Kidney tubule cell (primary cell): ENCODE results near the gene TPK1.
"Not testable (repeated sequence)": the region's sequence is repeated elsewhere in the genome, so short reads cannot be mapped to it uniquely, and the experiment has no call there.

Experiments
- DNase-seq: peaks from one replicate; pipeline ENCODE4 v3.0.0-alpha.2; 2018; ENCODE audit warnings: low spot score

The TPK1 gene

DNA sequence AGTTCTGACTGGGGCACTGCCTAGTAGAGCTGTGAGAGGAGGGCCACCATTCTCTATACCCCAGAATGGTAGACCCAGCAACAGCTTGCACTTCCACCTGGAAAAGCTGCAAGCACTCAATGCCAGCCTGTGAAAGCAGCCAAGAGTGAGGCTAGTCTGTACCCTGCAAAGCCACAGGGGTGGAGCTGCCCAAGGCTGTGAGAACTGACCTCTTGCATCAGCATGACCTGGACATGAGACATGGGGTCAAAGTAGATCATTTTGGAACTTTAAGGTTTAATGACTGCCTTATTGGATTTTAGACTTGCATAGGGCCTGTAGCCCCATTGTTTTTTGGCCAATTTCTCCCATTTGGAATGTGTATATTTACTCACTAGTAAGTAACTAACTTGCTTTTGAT is 206.3 kb downstream of the TPK1 start:
- DNase-seq = no peak

DNA sequence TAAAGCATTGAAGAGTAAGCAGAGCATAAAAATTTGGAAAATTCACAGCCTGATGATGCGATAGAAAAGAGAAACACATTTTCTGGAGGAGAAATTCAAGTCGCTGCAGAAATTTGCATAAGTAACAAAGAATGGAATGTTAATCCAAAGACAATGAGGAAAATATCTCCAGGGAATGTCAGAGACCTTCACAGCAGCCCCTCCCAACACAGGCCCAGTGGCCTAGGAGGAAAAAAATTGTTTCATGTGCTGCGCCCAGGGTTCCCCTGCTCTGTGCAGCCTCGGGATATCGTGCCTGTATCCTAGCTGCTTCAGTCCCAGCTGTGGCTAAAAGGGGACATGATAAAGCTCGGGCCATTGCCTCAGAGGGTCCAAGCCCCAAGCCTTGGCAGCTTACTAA is 206.8 kb downstream of the TPK1 start:
- DNase-seq = no peak

DNA sequence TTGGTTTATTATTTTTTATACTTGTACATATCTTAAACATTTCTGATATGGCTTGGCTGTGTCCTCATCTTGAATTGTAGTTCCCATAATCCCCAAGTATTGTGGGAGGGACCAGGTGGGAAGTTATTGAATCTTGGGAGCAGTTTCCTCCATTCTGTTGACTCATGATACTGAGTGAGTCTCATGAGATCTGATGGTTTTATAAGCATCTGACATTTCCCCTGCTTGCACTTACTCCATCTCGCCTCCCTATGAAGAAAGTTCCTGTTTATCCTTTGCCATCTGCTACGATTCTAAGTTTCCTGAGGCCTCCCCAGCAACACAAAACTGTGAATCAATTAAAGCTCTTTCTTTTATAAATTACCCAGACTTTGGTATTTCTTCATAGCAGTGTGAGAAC is 207.7 kb downstream of the TPK1 start:
- DNase-seq = no peak

DNA sequence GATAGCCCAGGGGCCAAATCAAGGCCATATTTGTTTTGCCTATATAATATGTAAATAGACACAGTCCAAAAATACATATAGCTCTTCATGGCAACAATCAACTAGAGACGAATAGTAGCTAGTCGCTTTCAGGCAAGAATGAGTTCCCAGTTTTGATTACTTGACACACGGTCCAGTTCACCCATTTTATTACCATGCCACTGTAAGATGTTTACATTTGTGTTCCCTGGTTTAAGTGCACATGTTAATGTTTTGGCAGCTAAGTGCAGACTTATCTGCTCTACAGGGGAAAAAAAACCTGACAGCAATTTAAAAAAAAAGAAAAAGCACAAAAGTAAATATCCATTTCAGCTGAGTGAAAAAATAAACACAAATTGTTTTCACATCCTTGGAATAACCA is 213.1 kb downstream of the TPK1 start:
- DNase-seq = no peak

DNA sequence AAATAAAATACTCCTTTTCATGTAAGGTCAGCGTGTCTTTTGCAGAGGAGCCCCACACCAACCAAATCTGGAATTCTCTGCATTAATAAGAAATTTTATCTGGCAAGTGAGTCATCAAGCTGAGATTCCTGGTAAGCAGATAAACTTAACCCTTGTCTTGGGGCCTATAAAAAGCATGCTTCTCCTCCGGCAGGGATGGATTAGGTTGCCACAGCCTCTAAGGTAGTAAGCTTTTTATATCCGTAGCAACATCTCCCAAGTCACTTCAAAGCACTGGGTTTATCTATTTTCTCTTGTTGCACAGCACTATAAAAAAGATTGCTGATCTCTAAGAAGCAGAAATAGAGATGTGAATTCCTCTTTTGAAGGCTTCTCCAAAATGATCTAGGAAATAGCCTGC is 229.6 kb downstream of the TPK1 start:
- no peak for DNase-seq

DNA sequence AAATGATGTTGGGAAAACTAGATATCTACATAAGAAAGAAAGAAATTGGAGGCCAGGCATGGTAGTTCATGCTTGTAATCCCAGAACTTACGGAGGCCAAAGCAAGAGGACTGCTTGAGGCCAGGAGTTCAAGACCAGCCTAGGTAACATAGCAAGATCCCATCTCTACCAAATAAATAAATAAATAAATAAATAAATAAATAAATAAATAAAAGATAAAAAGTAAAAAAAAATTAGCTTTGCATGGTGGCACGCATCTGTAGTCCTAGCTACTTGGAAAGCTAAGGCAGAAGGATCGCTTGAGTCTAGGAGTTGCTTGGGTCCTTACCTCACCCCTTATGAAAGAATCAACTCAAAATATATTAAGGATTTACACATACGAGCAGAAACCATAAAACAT is 238.9 kb downstream of the TPK1 start:
- no peak for DNase-seq

DNA sequence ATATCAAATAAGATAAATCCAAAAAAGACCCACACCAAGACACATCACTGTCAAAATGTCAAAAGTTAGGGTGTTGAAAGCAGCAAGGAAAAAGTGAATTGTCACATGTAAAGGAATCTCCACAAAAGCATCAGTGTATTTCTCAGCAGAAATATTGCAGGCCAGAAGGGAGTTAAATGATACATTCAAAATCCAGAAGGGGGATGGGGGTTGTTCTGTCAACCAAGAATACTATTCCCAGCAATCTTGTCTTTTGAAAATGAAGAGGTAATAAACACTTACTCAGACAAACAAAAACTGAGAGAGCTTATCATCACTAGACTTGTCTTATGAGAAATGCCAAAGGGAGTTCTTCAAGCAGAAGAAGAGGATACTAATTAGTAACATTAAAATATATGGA is 241.3 kb downstream of the TPK1 start:
- no peak for DNase-seq

DNA sequence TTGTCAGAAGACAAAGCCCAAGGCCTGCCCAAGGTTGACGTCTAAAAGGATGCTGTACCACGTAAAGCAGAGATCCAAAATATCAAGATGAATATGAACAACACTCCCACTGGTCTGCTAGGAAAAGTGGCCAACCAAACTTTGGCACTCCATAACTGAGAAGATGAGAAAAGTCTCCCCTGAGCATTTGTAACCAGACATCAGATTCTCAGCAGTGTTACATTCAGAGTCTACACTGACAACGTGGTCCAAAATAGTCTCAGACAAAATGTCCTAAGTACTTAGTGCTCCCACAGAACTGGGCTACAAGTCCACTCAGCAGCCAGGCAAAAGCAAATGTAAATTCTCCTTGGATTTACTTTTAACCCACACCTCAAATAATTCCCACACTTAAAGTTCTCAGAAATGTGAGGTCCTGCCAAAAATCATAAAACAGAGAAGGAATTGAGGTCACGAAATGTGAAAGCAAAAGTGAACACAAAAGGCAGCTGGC is 247.2 kb downstream of the TPK1 start:
- DNase-seq = no peak

DNA sequence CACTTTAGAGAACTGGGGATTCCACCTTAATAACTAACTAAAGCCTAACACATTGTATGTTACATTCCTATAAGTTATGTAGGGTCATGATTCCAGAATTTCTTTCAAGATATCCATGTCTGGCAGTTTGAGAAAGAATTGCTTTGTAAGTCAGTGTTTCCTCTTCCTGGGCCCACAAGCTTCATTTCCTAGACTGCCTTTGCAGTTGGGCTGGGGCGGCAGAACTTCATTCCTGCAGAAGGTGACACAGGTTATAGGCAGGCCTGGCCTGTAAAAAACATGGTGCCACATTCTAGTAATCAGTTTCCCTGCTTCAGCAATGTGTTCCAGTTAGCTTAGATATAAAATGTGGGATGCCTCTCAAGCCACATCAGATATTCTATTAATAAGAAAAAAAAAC is 248.2 kb downstream of the TPK1 start:
- no peak for DNase-seq

DNA sequence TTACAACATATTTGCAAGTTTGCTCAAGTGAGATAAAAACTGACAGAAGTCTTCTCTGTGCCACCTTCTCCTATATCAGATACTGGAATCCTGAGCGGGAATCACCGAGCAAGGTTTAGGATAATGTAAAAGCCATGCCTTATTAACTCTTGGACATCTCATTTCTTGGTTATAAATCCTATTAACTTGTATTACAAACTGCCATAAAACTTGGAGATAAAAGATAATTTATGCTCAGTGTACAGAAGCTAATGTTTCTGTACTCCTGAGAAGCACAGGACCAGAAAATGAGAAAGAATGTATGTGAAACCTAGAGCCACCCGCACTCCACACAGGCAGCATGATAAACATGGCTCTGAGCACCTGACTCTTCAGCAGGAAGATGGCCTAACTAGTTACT is 251.1 kb downstream of the TPK1 start:
- no peak for DNase-seq

DNA sequence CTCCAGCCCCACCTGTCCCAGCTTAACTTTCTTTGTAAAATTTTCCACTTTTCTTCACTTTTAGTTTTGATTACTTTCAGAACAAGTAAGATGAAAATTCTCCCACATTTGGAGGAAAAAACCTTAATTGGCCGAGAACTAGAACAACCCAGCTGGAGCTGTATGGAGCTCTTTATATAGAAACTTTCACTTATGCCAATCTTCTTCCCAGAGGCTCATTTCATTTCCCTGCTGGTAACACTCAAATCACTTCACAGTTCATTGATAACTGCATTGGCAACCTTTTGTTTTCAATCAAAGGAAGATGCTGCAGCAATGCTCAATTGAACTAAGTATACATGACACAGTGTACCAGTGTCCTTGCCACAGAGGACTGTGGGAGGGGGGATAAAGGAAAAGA is 256.2 kb downstream of the TPK1 start:
- DNase-seq = no peak

DNA sequence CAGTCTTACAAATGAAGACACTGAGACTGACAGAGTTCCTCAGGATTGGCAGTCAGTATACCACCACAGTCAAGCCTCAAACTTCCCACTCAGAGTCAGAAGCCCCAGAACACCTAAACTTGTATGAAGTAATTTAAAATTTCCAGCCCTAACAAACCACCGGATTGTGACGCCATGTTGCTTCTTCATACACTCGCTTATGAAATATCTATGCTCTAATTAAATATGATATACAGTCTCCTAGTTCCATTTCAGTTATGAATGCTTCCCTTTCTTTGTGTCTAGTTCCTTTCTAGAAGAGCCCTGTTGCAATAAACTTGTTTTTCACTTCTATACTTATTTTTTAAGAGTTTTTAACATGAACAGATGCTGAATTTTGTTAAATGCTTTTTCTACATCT is 260.4 kb downstream of the TPK1 start:
- no peak for DNase-seq

DNA sequence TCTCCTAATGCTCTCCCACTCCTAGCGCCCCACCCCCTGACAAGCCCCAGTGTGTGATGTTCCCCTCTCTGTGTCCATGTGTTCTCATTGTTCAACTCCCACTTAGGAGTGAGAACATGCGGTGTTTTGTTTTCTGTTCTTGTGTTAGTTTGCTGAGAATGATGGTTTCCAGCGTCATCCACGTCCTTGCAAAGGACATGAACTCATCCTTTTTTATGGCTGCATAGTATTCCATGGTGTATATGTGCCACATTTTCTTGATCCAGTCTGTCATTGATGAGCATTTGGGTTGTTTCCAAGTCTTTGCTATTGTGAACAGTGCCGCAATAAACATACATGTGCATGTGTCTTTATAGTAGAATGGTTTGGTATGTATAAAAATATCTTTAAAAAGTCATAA is 261.1 kb downstream of the TPK1 start:
- DNase-seq = not testable (repeated sequence)

DNA sequence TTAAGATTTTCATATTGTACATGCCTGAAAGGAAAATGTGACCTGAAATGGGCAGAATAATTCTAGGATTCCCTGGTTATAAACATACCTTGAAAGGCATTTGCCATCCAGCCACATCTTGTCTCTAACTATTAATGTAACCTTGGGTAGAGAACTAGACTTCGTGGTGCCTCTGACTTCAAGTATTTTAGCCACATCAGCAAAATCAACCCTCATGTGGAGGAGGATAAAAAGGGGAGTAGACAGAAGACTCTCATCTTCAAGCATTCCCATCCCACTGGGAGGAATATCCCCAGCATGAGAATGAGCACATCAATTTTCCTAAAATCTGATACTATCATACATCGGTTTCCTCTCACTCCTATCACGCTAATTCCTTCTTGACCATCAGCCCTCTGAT is 267.6 kb downstream of the TPK1 start:
- no peak for DNase-seq

DNA sequence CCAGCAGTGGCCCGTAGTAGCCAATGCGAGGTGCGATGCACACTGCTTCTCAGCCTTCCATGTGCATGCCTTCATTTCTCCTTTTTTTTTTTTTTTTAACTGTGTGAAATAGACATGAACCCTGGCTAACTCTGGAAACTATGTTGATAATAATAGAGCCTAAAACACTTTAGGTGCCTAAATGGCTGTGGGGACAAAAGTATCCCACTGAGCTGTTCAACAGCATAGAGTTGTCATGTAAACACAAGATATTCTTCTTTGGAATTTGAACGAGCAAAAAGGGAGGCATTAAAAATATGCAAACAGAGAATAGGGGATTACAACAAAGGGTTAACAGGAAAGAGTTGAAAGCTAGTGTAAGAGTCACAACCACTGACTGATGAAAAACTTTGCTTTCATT is 270.3 kb downstream of the TPK1 start:
- DNase-seq = no peak

DNA sequence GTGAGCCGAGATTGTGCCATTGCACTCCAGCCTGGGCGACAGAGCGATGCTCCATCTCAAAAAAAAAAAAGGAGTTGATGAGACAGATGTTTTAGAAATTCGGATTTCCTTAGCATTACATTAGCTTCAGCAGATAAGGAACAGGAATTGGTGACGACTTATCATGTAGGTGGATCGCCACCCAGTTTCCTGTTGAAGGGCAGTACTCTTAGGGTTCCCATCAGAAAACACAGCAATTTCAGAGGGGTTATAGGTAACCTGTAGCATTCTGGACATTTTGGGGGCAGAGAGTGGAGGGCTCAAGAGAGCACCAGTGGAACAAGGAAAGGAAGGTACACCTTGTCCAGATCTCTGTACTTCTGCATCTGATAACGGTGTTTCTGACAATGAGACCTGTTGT is 286.0 kb downstream of the TPK1 start:
- DNase-seq = no peak

DNA sequence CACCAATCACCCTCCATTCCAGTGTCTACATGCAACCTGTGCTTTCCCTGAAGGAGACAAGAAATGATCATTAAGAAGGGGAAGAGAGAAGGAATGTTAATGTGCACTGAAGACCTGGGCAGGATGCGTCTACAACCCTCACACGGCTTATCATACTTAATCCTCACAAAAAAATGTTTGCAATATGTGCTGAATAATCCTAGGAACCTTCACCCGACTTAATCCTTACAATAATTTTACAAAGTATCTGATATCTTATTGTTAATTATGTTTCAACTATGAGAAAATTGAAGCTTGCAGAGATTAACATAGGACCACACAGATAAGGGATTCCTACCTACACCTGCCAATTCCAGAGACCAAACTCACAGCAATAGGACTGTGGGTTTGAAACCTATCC is 287.3 kb downstream of the TPK1 start:
- no peak for DNase-seq

DNA sequence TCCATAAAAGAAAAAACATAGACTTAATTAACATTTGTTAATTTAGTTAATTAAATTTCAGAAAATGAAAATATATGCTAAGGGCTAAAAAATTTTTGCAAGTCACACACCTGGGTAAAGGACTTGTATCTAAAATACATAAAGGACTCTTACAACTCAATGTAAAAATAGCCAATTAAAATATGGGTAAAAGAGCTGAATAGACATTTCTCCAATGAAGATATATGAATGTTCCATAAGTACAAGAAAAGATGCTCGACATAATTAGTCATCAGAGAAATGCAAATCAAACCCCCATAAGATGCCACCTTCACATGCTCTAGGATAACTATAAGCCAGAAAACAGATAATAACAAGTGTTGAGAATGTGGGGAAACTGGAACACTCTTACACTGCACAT is 288.0 kb downstream of the TPK1 start:
- no peak for DNase-seq

DNA sequence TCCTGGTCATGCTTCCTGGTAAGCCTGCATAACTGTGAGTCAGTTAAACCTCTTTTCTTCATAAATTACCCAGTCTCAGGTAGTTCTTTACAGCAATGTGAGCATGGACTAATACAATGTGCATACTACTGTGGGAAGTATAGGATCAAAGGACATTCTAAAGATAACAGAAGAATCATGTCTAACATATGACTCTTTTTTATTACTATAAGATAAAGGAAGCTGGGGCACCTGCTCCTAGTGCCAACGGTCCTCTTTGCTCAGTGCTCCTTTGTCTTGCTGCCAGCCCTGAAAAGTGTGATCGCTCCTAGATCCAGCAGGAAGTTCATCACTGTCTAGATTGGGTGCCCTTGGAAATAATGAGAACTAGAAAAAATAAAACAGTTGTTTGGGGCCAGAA is 289.1 kb downstream of the TPK1 start:
- no peak for DNase-seq

DNA sequence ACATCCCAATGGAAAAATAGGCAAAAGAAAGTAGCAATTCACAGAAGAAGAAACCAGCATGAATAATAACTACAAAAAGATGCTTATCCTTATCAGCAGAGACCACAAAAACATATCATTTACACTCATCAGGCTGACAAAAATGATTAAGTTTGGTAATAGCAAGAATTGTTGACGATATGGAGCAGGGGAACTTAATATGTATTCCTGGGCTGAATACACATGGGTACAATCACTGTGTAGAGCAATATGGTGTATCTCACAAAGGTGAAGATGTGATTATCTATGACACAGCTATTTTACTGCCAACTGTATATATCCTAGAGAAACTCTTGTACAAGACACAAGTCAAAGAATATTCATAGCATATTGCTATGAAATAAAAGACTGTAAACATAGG is 290.5 kb downstream of the TPK1 start:
- DNase-seq = no peak

DNA sequence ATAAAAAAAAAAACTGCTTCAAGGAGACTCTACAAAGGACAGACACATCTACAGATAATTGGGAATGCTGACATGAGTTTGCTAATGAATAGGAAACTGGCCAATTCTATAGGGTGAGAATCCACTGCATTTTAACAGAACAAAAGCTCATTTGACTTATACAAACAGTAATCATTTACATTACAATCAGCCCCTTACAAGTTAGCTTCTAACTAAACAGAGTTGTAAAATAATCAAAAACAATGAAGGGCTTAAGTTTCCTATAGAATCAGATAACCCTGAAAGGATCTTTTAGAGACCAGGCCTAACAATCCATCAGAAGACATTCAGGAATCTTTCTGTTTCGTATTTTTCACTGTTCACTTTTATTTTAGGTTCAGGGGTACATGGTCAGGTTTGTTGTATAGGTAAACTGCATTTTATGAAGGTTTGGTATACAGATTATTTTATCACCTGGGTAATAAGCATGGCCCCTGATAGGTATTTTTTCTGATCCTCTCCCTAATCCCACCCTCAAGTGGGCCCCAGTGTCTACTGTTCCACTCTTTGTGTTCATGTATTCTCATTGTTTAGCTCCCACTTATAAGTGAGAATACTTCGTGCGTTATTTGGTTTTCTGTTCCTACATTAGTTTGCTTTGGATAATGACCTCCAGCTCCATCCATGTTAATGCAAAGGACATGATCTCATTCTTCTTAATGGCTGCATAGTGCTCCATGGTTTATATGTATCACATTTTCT is 301.0 kb downstream of the TPK1 start:
- DNase-seq = no peak

DNA sequence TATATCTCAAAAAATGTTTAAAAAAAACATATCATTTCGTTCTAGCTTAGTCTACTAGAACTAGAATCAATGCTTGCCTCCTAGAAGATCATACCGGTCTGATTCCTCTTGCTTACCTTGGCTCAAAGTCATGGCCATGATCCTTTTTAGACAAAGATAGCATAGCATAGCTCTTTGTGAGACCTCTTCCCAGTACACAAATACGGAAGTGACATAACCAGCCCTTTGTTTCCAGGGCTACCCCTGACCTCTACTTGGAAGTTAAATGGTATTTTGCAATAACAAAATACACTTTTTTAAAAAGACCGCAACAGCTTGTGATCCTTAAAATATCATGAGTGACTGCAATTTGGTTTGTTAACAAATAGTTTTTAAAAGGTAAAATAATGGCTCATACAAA is 301.7 kb downstream of the TPK1 start:
- no peak for DNase-seq

DNA sequence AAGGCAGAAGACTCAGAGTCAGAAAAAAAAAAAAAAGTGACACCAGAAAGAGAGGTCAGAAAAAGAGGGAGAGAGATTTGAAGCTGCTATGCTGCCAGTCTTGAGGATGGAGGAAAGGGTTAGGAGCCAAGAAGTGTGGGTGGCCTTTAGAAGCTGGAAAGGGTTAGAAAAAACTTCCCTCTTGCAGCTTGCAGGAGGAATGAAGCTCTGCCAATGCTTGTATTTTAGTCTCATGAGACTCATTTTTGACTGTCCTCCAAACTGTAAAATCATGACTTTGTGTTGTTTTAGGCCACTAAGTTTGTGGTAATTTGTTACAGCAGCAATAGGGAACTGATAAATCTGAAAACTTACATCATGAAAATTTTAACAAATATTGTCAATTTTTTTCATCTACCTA is 304.7 kb downstream of the TPK1 start:
- no peak for DNase-seq

DNA sequence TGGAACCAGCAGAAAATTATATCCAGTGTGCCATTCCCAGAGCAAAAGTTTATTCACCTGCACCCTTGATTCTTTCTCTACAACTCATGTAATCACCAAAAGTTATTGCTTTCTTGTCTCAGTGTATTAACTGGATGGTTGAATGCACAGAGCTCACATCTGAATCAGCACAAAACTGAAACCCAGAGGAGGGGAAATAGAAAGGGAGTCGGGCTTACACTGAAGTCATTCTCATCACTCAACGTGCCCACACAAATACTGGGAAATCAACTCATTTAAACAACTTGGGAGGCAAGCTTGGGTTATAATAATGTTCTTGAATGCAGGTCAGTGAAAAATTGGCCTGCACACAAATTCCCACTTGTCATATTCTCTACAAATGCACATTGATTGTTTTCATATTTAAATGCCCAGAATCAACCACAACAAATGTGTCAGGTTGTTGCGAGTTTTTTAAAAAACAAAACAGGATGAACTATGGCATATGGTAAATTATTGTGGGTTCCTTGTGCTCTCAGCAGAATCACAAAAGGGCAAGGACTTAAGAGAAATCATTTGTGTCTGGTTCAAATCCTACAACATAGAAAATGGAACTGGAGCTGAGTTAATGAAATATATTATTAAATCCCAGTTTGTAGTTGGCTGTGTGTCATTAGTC is 306.5 kb downstream of the TPK1 start:
- DNase-seq = peak; percentile 71
